ENCODE data around the gene FBXO46. TPM values are rescaled to one million over a fixed set of nuclear protein-coding genes. Genes with fewer than 3 reads are reported as not detected.
A peak's percentile ranks its signal among the peaks of the same experiment; 100 is the strongest.

The FBXO46 gene
- total RNA-seq (2014; rRNA removed; shearing (Covaris generic)), result 7.0 and 7.2 TPM in 2 replicates
- 16.3 and 17.0 TPM in 2 replicates for polyA plus RNA-seq (2015; cell fraction: cytosol; rRNA removed)
- polyA plus RNA-seq (2015; cell fraction: nucleus; rRNA removed), result 31.5 and 48.8 TPM in 2 replicates

- in situ Hi-C loops (cut with HindIII; ENCODE audit: low pct_unique_long_range_greater_than_20kb, low sequenced_read_pairs), result no loop called here
These were observed at the start of gene FBXO46 for GRCh38 chr19:45730368-45731288. TSS of gene FBXO46 (minus strand) at chr19:45730896. CDS start at chr19:45713495, 17,401 bp downstream.

DNA sequence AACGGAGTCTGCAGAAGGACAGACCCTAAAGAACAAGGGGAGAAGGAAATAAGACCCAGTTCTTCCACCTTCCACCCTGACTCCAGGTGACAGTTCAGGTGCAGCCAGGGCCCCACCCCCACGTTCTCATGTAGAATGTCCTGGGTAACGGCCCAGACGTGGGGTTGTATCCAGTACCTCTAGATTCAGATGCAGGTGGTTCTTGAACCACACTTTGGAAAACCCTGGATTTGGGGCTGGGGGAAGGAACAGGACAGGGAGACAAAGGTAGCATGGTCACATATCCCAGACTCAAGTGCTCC is 49.4 kb upstream of the FBXO46 start:
- no peak for DNase-seq (ENCODE audit: low read depth, low spot score)
- in situ Hi-C loops (cut with HindIII; ENCODE audit: low pct_unique_long_range_greater_than_20kb, low sequenced_read_pairs), result no loop called here

More at GRCh38 chr19:45730368-45731288, at the start of gene FBXO46:
- DNase-seq (ENCODE audit: low read depth, low spot score), result peak; percentile 99

DNA sequence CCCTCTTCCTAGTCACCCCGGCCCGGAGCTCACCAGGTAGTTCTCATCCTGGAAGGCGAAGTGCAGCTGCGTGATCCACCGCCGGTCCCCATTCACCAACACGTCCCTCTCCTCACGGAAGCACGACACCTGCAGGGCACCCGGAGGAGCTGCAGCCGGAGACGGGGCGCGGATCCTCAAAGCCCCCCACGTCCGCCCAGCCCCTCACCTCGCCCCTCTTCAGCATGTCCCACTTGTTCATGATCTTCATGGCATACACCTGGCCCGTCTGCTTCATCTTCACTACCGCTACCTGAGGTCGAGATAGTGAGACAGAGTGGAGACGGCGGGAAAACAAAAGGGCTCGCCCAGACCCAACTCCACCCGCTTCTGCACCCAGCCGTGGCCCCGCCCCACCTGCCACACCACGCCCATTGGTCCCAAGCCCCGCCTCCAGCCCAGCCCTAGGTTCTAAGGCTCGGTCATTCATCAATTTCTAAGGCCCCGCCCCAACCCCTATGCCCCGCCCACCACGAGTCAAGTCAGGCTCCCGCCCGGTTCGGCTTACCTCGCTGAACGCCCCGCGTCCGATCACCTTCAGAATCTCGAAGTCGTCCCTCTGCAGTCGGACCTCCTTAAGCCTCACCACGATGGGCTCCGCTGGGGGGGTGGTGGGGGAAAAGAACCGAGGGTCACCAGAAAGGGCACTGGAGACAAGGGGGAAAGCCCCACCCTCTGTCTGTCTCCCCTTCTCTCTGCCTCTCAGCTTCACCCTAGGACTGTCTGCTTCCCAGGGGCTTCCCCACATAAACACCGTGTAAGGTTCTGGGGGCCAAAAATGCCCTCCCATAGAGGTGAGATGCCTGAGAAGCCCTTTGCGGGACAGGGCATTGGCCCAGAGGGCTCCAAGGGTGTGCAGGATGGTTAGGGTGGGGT is 48.8 kb upstream of the FBXO46 start:
- in situ Hi-C loops (cut with HindIII; ENCODE audit: low pct_unique_long_range_greater_than_20kb, low sequenced_read_pairs), result no loop called here
- peak; percentile 85 for DNase-seq (ENCODE audit: low read depth, low spot score)

DNA sequence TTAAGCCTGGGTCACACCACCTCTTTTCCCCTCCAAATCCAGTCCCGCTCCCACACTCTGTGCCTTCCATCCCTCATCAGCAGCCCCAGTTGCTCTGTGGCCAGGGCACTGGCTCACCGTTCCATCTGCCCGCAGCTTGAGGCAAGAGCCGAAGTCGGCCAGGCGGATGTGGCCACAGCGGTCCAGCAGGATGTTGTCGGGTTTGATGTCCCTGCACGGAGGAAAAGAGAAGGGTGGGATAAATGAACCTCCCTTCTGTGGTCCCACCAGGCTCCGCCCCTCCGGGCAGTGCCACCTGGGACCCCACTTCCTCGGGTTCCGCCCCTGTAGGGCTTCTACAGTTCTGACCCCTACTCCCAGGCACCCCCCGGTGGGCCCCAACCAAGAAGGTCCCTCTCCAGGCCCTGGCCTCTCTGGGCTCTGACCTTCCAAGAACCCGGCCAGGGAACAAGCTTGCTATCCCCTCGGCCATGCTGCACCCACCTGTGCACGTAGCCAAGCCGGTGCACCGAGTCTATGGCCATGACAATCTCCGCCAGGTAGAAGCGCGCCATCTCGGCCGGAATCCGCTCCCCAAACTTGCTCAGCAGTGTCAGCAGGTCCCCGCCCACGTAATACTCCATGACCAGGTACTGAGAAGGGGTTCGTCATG is 47.4 kb upstream of the FBXO46 start:
- in situ Hi-C loops (cut with HindIII; ENCODE audit: low pct_unique_long_range_greater_than_20kb, low sequenced_read_pairs), result no loop called here
- DNase-seq (ENCODE audit: low read depth, low spot score), result no peak

GRCh38 chr19:45777395-45777961 is 46.8 kb upstream of the FBXO46 start:
- in situ Hi-C loops (cut with HindIII; ENCODE audit: low pct_unique_long_range_greater_than_20kb, low sequenced_read_pairs), result no loop called here
- DNase-seq (ENCODE audit: low read depth, low spot score), result no peak

GRCh38 chr19:45774765-45775164 is 44.1 kb upstream of the FBXO46 start:
- in situ Hi-C loops (cut with HindIII; ENCODE audit: low pct_unique_long_range_greater_than_20kb, low sequenced_read_pairs), result no loop called here
- no peak for DNase-seq (ENCODE audit: low read depth, low spot score)

DNA sequence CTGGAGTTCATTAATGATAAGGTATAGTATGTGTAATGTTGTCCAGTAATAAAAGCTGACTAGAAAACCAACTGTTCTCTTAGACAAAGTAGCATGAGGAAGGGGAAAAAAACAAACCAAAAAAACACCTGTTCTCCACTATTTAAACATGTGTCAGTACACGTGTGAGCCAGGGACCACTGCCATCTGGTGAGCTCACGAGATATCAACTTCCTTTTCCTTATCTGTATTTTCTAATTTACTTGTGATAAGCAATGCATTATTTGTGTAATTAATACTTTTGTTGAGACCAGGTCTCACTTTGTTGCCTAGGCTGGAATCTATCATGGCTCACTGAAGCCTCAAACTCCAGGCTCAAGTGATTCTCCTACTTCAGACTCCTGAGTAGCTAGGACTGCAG is 42.7 kb upstream of the FBXO46 start:
- DNase-seq (ENCODE audit: low read depth, low spot score), result no peak
- in situ Hi-C loops (cut with HindIII; ENCODE audit: low pct_unique_long_range_greater_than_20kb, low sequenced_read_pairs), result no loop called here

- DNase-seq (ENCODE audit: low read depth, low spot score), result no peak
- in situ Hi-C loops (cut with HindIII; ENCODE audit: low pct_unique_long_range_greater_than_20kb, low sequenced_read_pairs), result no loop called here
These were observed 42.2 kb upstream of the FBXO46 start for GRCh38 chr19:45772912-45773311.

DNA sequence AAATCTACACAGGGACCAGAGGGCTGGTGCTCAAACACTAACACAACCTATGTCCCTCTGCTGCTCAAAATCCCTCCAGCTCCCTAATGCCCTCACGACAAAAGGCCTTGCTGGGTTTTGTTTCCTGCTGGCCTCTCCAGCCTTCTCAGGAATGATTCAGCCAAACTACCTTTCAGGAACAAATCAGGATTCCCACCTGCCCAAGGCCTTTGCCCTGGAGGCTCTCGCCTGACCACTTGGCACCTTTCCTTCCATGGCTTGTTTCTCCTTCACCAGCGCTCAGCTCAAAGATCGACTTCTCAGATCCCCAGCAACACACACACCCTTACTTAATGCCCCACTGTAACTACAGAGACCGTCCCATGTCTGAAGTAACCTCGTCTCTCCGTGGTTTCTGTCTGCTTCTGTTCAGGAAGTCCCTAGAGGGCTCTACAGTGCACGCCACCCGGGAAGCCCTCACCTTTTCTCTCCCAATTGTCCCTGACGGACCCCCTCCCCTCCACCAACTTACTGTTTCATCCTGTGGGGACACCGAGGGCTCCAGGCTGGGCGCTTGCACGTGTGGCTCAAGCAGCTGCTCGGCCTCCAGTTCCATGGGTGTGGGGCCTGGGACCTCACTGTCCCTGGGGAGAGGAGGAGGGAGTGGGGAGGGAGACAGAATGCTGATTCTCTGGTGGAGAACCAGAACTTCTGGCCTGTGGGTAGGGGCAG is 41.6 kb upstream of the FBXO46 start:
- in situ Hi-C loops (cut with HindIII; ENCODE audit: low pct_unique_long_range_greater_than_20kb, low sequenced_read_pairs), result no loop called here
- DNase-seq (ENCODE audit: low read depth, low spot score), result no peak

DNA sequence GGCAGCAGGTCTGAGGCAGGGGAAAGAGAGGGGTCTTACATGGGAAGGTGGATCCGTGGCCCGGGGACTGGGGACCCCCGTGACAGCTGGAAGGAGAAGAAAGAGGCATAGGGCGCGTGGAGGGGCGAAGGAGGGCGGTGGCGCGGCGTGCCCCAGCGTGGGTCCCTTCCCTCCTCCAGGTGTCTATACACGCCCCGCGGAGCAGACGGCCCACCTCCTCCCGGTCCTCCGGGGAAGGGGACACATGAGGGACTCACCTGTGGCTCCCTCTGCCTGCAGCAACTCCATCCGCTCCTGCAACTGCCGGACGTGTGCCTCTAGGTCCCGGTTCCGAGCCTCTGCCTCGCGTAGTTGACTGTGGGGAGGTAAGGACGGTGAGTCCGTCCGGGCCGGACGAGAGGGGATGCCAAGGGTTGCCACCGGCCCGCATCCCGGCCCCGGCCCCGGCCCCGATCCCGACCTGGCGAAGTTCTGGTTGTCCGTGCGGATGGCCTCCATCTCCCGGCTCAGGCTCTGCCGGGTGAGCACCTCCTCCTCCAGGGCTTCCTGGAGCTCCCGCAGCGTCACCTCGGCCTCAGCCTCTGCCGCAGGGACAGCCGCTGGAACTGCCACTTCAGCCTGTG is 40.7 kb upstream of the FBXO46 start:
- no peak for DNase-seq (ENCODE audit: low read depth, low spot score)
- in situ Hi-C loops (cut with HindIII; ENCODE audit: low pct_unique_long_range_greater_than_20kb, low sequenced_read_pairs), result no loop called here

DNA sequence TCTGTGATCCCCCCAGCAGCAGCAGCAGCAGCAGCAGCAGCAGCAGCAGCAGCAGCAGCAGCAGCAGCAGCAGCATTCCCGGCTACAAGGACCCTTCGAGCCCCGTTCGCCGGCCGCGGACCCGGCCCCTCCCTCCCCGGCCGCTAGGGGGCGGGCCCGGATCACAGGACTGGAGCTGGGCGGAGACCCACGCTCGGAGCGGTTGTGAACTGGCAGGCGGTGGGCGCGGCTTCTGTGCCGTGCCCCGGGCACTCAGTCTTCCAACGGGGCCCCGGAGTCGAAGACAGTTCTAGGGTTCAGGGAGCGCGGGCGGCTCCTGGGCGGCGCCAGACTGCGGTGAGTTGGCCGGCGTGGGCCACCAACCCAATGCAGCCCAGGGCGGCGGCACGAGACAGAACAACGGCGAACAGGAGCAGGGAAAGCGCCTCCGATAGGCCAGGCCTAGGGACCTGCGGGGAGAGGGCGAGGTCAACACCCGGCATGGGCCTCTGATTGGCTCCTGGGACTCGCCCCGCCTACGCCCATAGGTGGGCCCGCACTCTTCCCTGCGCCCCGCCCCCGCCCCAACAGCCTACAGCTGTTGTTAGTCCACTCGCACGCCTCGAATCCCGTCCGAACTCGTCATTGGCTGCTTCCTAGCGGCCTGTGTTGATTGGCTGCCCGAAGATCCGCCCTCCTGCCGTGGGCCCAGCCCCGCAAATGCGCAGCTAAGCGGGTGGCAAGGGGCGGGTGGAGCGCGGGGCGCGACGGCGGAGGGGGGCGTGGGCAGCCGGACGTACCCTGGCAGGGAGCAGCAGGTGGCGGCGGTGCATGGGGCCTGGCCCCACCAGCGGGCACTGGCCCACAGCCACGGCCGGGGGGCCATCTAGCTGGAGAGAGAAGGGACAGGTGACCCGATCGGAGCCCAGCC is 39.8 kb upstream of the FBXO46 start:
- peak; percentile 98 for DNase-seq (ENCODE audit: low read depth, low spot score)
- in situ Hi-C loops (cut with HindIII; ENCODE audit: low pct_unique_long_range_greater_than_20kb, low sequenced_read_pairs), result no loop called here

DNA sequence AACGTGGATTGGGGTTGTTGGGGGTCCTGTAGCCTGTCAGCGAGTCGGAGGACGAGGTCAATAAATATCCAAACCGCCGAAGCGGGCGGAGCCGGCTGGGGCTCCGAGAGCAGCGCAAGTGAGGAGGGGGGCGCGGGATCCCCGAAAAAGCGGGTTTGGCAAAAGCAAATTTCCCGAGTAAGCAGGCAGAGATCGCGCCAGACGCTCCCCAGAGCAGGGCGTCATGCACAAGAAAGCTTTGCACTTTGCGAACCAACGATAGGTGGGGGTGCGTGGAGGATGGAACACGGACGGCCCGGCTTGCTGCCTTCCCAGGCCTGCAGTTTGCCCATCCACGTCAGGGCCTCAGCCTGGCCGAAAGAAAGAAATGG is 39.1 kb upstream of the FBXO46 start:
- in situ Hi-C loops (cut with HindIII; ENCODE audit: low pct_unique_long_range_greater_than_20kb, low sequenced_read_pairs), result no loop called here

GRCh38 chr19:45768984-45769782 is 38.5 kb upstream of the FBXO46 start, which contains the start of gene SIX5:
TSS of gene SIX5 (minus strand) at chr19:45769252. CDS start at chr19:45768844, 408 bp downstream.
- in situ Hi-C loops (cut with HindIII; ENCODE audit: low pct_unique_long_range_greater_than_20kb, low sequenced_read_pairs), result no loop called here
- DNase-seq (ENCODE audit: low read depth, low spot score), result peak; percentile 97

More for the DNA sequence above, 39.1 kb upstream of the FBXO46 start:
- peak; percentile 35 for DNase-seq (ENCODE audit: low read depth, low spot score)

GRCh38 chr19:45768655-45768983 is 37.9 kb upstream of the FBXO46 start:
- DNase-seq (ENCODE audit: low read depth, low spot score), result no peak
- in situ Hi-C loops (cut with HindIII; ENCODE audit: low pct_unique_long_range_greater_than_20kb, low sequenced_read_pairs), result no loop called here
